GM21825 (cell line): ENCODE measurements around the gene PIK3R1.

Experiments used
- ATAC-seq: cut with Tn5 transposase; IDR thresholded peaks from one replicate; pipeline ENCODE4 v1.9.1; 2021; ENCODE audit warnings: mild to moderate bottlenecking, moderate library complexity; ENCODE audit not compliant: unreplicated experiment

PIK3R1 gene

GRCh38 chr5:68318955-68319705 is 103.6 kb downstream of the PIK3R1 start:
- ATAC-seq: no peak

GRCh38 chr5:68319706-68320412 is 104.3 kb downstream of the PIK3R1 start:
- no peak for ATAC-seq

GRCh38 chr5:68320413-68320986 is 104.9 kb downstream of the PIK3R1 start:
- ATAC-seq: no peak

- no peak for ATAC-seq
Measured at GRCh38 chr5:68325065-68325580, 109.6 kb downstream of the PIK3R1 start.

GRCh38 chr5:68329554-68330255 is 114.1 kb downstream of the PIK3R1 start:
- no peak for ATAC-seq

- ATAC-seq: no peak
Measured at GRCh38 chr5:68330574-68330973, 115.0 kb downstream of the PIK3R1 start.

- no peak for ATAC-seq
Measured at GRCh38 chr5:68331192-68332079, 115.9 kb downstream of the PIK3R1 start.

GRCh38 chr5:68332080-68332451 is 116.5 kb downstream of the PIK3R1 start:
- no peak for ATAC-seq

- ATAC-seq: no peak
Measured at GRCh38 chr5:68332556-68332955, 117.0 kb downstream of the PIK3R1 start.

- ATAC-seq: no peak
Measured at GRCh38 chr5:68333649-68334552, 118.3 kb downstream of the PIK3R1 start.

GRCh38 chr5:68334553-68334886 is 119.0 kb downstream of the PIK3R1 start:
- ATAC-seq: no peak

- no peak for ATAC-seq
Measured at GRCh38 chr5:68335075-68335474, 119.5 kb downstream of the PIK3R1 start.

- ATAC-seq: no peak
Measured at GRCh38 chr5:68336200-68336599, 120.6 kb downstream of the PIK3R1 start.

- ATAC-seq: no peak
Measured at GRCh38 chr5:68337235-68337634, 121.7 kb downstream of the PIK3R1 start.

- no peak for ATAC-seq
Measured at GRCh38 chr5:68339921-68340321, 124.4 kb downstream of the PIK3R1 start.

GRCh38 chr5:68341006-68341405 is 125.5 kb downstream of the PIK3R1 start:
- no peak for ATAC-seq

GRCh38 chr5:68342693-68343092 is 127.1 kb downstream of the PIK3R1 start:
- no peak for ATAC-seq

GRCh38 chr5:68343421-68343826 is 127.9 kb downstream of the PIK3R1 start:
- peak; percentile 81 for ATAC-seq

GRCh38 chr5:68344447-68345111 is 129.0 kb downstream of the PIK3R1 start:
- no peak for ATAC-seq
